ENCODE measurements around the gene DCUN1D2. TPM values are rescaled to one million over a fixed set of nuclear protein-coding genes. Genes with fewer than 3 reads are reported as not detected.
"Not testable (repeated sequence)": the region's sequence is repeated elsewhere in the genome, so short reads cannot be mapped to it uniquely, and the experiment has no call there.

Gene DCUN1D2
- total RNA-seq, 1 donor from 2014 or later = 196 TPM

DNA sequence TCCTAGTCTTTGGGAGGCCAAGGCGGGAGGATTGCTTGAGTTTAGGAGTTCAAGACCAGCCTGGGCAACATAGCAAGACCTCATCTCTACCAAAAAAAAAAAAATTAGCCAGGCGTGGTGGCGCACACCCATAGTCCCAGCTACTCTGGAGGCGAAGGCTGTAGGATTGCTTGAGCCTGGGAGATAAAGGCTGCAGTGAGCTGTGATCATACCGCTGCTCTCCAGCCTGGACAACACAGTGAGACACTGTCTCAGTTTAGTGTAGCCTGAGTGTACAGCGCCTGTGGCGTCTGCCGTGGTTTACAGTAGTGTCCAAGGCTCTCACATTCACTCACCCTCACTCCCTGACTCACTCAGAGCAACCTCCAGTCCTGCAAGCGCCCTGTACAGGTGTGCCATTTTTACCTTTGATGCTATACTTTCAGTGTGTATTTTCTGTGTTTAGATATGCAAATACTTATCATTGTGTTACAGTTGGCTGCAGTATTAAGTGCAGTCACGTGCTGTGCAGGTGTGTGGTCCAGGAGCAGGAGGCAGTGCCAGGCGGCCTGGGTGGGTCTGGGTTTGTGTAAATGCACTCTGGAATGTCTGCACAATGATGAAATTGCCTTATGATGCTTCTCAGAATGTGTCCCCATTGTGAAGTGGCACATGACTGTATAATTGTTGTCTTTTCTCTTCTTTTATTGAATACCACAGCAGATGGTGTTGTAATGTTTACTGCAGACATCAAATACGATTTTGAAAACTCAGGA, 36.1 kb upstream of the DCUN1D2 start:
- DNase-seq = no peak
- no peak for ATAC-seq (ENCODE audit: poor library complexity)
- intact Hi-C loops (cut with DNase I) = no loop called here

DNA sequence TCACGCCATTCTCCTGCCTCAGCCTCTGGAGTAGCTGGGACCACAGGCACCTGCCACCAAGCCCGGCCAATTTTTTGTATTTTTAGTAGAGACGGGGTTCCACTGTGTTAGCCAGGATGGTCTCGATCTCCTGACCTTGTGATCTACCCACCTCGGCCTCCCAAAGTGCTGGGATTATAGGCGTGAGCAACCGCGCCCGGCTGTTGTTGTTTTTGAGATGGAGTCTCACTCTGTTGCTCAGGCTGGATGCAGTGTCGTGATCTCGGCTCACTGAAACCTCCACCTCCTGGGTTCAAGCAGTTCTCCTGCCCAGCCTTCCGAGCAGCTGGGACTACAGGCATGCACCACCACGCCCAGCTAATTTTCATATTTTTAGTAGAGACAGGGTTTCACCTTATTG, 31.9 kb upstream of the DCUN1D2 start:
- DNase-seq = not testable (repeated sequence)

GRCh38 chr13:113520571-113520970, 30.1 kb upstream of the DCUN1D2 start:
- intact Hi-C loops (cut with DNase I) = no loop called here
- ATAC-seq (ENCODE audit: poor library complexity) = no peak
- DNase-seq = no peak

More for the DNA sequence above, 31.9 kb upstream of the DCUN1D2 start:
- intact Hi-C loops (cut with DNase I); ATAC-seq (ENCODE audit: poor library complexity): not testable (repeated sequence)

- DNase-seq (no peak), ATAC-seq (ENCODE audit: poor library complexity) (no peak)
- intact Hi-C loops (cut with DNase I) = no loop called here
Measured at GRCh38 chr13:113519556-113519955, 29.0 kb upstream of the DCUN1D2 start.

GRCh38 chr13:113518076-113518803, 27.7 kb upstream of the DCUN1D2 start:
- DNase-seq = no peak
- intact Hi-C loops (cut with DNase I) = no loop called here
- ATAC-seq (ENCODE audit: poor library complexity) = no peak

- intact Hi-C loops (cut with DNase I) = no loop called here
- no peak for DNase-seq
Measured at GRCh38 chr13:113514847-113515246, 24.3 kb upstream of the DCUN1D2 start.

DNA sequence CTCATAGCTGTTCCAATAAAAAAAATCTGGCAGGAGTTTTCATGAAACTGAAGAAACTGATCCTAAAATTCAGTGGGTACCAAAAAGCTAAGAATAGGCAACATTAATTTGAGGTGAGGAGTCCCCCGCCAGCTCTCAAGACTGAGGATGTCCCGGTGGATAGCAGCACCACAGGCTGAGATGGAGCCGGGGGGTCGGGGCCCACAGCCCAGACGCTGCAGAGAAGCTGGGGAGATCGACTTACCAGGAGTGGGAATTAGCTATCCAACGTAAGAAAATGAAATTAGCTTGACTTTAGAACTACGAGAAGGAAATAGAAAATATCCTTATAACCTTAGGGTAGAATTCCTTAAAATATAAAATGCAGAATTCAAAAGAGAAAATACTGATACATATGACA, 23.2 kb upstream of the DCUN1D2 start:
- DNase-seq (no peak), ATAC-seq (ENCODE audit: poor library complexity) (no peak)
- intact Hi-C loops (cut with DNase I) = no loop called here

More at GRCh38 chr13:113514847-113515246, 24.3 kb upstream of the DCUN1D2 start:
- ATAC-seq (ENCODE audit: poor library complexity) = no peak

GRCh38 chr13:113511361-113511760, 20.9 kb upstream of the DCUN1D2 start:
- intact Hi-C loops (cut with DNase I) = no loop called here
- DNase-seq = no peak
- no peak for ATAC-seq (ENCODE audit: poor library complexity)

DNA sequence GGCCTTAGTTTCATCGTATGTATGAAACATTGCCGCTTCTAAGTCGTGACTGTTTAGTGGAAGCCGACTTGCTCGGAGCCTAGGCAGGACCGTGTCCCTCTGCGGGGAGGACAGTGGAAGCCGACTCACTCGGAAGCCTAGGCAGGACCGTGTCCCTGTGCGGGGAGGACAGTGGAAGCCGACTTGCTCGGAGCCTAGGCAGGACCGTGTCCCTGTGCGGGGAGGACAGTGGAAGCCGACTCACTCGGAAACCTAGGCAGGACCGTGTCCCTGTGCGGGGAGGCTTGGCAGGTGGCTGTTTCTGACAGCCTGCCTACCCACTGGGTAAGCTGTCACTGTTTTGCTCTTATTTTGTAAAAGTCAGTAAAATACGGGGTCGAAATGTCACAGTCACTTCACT, 20.4 kb upstream of the DCUN1D2 start:
- intact Hi-C loops (cut with DNase I) = no loop called here
- DNase-seq = no peak
- ATAC-seq (ENCODE audit: poor library complexity) = no peak

GRCh38 chr13:113509989-113510388, 19.5 kb upstream of the DCUN1D2 start:
- no peak for DNase-seq

DNA sequence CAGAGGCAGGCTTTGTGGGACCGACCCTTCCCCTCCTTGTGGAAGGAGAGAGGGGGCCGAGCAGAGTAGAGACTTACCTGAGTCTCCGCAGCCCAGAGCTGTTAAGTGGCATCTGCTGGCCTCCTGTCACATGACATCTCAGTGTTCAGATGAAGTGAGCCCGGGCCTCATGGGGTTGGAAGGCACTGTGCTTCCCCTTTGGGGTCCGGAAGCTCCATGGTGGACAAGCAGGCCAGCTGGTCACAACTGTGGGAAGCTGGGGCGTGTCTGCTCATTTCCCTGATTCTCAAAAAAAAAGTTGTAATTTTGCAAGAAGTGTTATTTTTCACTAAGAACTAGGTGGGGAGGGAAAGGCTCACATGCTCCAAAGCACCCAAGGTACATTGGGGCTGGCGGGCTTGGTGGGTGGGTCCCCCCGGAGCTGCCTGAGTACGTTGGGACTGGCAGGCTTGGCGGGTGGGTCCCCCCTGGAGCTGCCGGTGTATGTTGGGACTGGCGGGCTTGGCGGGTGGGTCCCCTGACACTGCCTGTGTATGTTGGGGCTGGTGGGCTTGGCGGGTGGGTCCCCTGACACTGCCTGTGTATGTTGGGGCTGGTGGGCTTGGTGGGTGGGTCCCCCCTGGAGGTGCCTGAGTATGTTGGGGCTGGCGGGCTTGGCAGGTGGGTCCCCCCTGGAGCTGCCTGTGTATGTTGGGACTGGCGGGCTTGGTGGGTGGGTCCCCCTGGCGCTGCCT, 18.2 kb upstream of the DCUN1D2 start:
- DNase-seq = peak; percentile 69

More at GRCh38 chr13:113509989-113510388, 19.5 kb upstream of the DCUN1D2 start:
- intact Hi-C loops (cut with DNase I) = no loop called here
- ATAC-seq (ENCODE audit: poor library complexity) = no peak

GRCh38 chr13:113507505-113508345, 17.2 kb upstream of the DCUN1D2 start:
- ATAC-seq (ENCODE audit: poor library complexity) (no peak), DNase-seq (no peak)
- intact Hi-C loops (cut with DNase I) = no loop called here

More for the DNA sequence above, 18.2 kb upstream of the DCUN1D2 start:
- intact Hi-C loops (cut with DNase I) = no loop called here
- ATAC-seq (ENCODE audit: poor library complexity) = peak; percentile 28

GRCh38 chr13:113506871-113507388, 16.4 kb upstream of the DCUN1D2 start:
- ATAC-seq (ENCODE audit: poor library complexity) = no peak
- DNase-seq = no peak

GRCh38 chr13:113506025-113506685, 15.6 kb upstream of the DCUN1D2 start:
- intact Hi-C loops (cut with DNase I) = no loop called here
- no peak for DNase-seq
- peak; percentile 38 for ATAC-seq (ENCODE audit: poor library complexity)

More at GRCh38 chr13:113506871-113507388, 16.4 kb upstream of the DCUN1D2 start:
- intact Hi-C loops (cut with DNase I) = no loop called here

GRCh38 chr13:113502686-113503085, 12.2 kb upstream of the DCUN1D2 start:
- ATAC-seq (ENCODE audit: poor library complexity) = no peak
- intact Hi-C loops (cut with DNase I) = no loop called here
- DNase-seq = no peak

GRCh38 chr13:113500530-113501265, 10.2 kb upstream of the DCUN1D2 start:
- DNase-seq = peak; percentile 71
- intact Hi-C loops (cut with DNase I) = no loop called here
- ATAC-seq (ENCODE audit: poor library complexity) = peak; percentile 93

- intact Hi-C loops (cut with DNase I) = no loop called here
- DNase-seq (no peak), ATAC-seq (ENCODE audit: poor library complexity) (no peak)
Measured at GRCh38 chr13:113499936-113500335, 9.4 kb upstream of the DCUN1D2 start.

Measured in Right ventricle myocardium superior (tissue), 1 donor.